GM19467 (cell line): ENCODE results near the gene APOBEC3G.

Experiments used
- ATAC-seq: cut with Tn5 transposase; IDR thresholded peaks from one replicate; pipeline ENCODE4 v1.9.1; 2021; ENCODE audit warnings: mild to moderate bottlenecking, moderate library complexity; ENCODE audit not compliant: unreplicated experiment

The APOBEC3G gene

DNA sequence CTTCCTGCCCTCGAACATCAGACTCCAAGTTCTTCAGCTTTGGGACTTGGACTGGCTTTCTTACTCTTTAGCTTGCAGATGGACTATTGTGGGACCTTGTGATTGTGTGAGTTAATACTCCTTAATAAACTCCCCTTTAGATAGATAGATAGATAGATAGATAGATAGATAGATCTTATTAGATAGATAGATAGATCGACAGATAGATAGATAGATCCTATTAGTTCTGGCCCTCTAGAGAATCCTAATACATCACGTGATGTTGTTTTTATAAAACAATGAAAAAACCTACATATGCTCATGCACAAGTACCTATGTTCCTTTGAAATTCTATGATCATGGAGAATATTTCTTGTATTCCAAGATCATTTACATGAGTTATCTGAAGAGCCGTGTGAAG, 43.9 kb downstream of the APOBEC3G start:
- ATAC-seq = no peak

DNA sequence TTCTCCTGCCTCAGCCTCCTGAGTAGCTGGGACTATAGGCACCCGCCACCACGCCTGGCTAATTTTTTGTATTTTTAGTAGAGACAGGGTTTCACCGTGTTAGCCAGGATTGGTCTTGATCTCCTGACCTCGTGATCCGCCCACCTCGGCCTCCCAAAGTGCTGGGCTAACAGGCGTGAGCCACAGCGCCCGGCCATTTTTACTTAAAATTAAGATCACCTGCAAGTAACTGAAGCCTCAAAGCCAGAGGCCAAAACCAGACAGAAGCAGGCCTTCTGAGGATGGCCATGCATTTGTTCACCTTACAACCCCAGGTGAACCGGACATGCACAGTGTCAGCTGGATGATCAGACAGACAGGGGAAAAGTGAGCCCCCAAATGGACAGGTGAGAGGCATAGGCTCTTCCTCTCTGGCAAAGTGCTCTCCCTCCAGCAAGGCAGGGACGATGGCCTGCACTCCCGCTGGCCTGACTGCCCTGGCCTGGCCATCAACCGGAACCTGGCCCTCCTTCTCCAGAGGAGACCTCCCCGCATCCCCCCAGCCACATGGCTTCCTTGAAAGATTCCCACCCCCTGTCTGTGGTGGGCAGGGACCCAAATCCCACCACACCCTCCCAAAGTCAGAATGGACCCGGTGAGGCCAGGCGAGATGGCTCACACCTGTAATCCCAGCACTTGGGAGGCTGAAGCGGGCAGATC, 45.8 kb downstream of the APOBEC3G start:
- no peak for ATAC-seq

DNA sequence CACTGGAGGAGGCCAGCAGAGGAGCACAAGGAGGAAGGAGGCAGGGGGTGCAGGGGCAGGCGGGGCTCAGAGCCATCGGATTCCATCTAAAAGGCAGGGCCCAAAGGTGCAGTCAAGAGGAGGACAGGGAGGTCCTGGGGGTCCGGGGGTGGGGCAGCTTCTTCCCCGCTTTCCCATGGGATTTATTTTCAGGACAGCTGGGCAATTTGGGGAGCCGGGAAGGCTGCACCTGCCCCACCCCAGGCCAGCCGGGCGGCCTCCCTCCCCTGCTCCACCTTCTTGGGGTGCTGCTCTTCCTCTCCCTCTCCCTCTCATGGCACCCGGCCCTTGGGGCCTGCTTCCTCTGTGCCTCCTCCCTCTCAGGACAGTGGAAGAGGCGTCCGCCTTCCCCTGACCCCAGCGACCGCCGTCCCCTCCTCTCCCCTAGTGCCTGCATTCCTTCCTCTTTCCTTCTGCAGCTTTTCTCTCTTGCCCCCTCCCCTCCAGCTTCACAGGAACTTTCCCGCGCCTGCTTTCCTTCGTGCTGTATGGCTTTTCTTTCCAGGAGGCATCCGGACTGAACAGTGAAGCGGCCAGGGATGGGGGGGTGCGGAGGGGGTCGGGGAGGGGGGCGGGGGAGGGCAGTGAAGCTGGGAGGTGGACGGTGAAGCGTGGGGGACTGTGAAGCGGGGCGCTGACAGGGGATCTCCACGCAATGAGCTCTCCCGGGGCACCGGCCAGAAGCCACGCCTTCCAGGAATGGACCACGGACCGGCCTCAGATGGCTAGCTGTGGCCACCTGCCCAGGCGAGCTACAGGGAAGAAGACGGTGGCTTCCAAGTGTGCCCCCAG, 46.9 kb downstream of the APOBEC3G start:
- no peak for ATAC-seq

DNA sequence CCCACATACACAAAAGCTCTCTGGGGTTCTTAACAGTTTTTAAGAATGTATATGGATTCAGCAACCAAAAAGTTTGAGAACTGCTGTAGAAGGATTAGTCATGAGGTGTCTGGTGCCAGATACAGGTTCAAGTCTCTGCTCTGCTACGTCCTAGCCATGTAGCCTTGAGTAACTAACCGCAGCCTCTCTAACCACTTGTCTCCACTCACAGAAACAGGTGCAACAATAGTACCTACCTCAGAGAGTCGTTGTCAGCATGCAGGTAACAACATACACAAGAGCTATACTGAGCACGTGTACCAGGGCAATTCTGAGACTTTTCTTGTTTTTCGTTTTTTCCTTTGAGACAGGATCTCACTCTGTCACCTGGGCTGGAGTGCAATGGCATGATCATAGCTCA, 48.5 kb downstream of the APOBEC3G start:
- no peak for ATAC-seq

DNA sequence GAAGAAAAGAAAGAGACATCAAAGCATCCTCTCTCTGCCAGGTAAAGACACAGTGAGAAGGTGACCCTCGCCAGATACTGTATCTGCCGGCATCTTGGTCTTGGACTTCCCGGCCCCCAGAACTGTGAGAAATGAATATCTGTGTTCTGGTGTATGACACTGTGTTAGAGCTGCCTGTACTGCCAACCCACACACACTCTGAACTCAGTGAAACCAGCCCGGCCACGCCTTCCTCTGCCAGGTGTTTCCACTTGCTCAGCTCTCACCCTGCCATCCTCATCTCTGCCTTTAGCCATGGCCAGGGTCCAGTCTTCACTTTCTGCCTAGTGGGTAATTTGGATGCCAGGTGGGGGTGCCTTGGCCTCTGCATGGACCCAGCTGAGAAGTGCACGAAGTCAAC, 51.4 kb downstream of the APOBEC3G start:
- ATAC-seq = no peak

DNA sequence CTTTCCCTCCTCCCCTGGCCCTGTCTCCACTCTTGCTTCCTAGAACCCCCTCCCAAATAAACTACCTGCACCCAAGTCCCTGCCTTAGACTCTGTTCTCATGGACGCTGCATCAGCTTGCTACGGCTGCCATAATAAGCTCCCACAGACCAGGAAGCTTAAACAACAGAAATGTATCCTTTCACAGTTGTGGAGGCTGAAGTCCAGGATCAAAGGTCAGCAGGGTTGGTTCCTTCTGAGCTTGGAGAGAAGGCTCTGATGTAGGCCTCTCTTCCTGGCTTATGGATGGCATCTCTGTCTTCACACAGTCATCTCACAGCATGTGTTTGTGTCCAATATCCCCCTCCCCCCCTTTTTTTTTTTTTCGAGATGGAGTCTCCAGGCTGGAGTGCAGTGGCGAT, 52.0 kb downstream of the APOBEC3G start:
- ATAC-seq = no peak

DNA sequence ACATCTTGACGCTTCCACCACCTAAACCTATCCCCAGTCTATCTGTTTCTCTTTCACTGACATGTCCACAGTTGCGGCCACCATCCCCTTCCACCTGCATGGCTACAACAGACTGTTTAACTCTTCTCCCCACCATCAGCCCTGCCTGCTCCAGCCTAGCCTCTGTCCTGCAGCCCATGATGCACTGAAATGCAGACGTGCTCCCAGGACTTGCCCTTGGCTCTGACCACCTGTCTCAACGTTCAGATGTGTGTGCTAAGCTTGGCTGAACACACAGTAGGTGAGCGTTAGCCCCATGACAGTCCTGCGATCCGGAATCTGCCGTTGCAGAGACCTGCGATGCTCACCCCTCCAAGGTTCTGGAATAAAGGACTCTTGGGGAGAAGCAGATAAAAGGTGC, 52.7 kb downstream of the APOBEC3G start:
- ATAC-seq = no peak

DNA sequence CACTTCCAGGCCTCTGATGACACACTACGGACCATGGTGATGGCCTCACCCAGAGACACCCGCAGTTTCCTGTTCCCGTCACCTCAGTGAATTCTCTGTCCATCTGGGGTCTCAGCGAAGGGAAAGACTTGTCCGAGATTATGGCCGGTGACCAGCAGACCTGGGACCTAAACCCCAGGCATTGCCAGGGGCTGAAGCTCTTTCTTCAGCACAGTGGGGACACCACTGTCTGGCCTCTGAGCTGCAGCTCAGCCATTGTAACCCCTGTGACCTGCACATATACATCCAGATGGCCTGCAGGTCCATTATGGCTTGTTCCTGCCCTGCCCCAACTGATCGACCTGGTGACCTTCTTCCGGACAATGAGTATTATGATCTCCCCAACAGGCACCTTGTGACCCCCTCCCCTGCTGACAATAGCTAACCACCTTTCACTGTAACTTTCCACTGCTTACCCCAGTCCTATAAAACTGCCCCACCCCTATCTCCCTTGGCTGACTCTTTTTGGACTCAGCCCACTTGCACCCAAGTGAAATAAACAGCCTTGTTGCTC, 53.2 kb downstream of the APOBEC3G start:
- ATAC-seq = no peak

DNA sequence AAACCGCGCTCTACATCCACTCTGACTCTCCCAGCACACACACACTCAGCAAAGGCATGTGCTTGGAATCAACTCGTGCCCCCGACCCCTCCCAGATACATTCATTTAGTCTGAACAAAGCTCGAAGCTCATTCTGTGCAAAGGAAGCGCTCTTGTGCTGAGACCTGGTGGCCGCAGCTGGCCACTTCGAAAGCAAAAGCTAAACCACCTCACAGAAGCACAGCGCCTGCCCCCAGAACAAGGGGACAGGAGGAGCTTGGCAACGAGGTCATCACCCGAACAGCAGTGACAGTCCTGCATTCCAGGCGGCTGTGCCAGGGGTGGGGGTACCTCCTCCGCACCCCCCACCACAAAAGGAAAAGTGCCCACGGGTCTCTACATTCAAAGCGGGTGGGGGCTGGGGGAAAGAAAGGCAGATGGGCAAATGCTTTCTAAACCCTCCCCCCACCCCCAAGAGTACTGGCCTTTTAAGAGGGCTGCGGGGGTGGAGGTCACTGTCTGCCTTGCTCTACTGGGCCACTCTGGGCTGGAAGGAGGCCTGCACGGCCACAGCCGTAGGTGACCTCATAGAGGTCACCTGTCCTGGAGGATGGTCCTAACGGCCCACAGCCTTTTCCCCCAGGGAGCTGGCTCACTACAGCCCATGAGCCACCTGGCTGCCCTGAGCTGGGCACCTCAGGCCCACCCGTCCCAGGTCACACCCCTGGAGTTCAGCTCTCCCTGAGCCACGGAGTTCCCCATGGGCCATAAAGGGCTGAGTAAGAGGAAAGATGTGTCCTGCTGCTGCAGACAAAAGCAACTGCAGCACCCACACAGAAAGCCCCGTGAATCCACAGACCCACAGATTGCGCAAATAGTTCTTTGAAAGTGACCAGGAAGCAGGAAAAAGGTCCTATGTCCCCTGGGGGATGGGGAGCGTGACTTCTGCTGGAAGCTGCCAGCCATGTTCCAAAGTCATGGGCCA, 54.1 kb downstream of the APOBEC3G start:
- no peak for ATAC-seq

DNA sequence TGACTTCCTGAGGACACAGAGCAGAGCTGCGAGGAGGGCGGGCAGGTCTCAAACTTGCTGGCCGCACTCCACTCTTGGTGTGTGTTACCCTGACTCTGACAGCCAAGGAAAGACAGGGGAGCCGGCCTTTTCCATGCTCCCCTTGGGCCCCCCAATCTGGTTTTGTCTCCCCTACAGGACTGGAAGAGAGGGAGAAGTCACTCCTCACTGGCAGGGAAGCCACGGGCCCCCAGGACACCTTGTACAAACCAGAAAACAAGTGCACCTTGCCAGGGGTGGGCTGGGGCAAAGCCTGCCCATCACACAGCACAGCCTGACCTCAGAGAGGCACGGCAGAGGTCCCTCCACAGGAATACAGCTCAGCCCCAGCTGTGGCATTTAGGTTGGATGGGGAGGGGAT, 55.2 kb downstream of the APOBEC3G start:
- no peak for ATAC-seq

DNA sequence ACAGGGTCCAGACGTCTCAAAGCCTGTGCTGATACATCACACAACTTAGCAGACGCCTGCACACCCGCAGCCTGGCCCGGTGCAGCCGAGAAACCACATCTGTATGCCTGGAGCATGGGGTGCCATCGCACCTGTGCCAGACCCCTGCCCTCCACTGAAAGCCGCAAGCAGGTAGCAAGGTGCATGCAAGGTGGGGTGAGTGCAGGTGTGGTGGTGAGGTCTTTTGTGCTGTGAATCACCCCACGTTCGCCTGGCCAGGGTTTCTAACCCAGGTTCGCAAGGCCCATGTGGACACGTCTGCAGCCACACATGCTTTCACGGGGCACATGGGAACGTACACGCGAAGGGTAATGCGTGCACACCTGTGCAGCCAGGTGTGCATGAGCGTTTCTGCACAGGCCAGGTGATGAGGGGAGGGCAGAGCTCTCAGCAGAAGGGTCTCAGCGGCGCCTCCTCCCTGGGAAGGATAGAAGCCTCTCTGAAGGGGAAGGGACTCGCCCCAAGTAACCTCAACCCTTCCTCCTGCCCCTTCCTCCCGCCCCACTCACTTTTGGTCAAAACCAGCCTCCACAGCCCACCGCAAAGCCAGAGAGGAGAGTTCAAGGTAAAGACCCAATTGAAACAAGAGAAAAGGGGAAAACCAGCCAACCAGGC, 55.9 kb downstream of the APOBEC3G start:
- no peak for ATAC-seq

DNA sequence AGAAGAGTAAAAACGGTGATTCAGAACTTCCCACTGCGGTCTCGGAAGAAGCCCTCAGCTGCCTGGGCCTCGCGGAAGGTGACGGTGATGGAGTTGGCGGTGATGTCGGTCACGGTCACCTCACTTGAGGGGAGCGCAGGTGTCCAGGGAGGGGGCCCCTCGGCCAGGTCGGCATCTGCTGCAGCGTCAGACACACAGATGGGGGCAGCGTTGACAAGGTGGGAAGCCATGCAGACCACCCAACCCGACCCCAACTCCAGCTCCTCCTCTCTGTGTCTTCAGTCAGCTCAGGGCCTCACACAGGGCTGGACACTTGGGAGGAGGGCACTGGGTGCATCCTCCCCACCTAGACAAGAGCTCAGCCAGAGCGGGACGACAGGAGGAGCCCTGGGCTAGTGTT, 56.8 kb downstream of the APOBEC3G start:
- no peak for ATAC-seq

DNA sequence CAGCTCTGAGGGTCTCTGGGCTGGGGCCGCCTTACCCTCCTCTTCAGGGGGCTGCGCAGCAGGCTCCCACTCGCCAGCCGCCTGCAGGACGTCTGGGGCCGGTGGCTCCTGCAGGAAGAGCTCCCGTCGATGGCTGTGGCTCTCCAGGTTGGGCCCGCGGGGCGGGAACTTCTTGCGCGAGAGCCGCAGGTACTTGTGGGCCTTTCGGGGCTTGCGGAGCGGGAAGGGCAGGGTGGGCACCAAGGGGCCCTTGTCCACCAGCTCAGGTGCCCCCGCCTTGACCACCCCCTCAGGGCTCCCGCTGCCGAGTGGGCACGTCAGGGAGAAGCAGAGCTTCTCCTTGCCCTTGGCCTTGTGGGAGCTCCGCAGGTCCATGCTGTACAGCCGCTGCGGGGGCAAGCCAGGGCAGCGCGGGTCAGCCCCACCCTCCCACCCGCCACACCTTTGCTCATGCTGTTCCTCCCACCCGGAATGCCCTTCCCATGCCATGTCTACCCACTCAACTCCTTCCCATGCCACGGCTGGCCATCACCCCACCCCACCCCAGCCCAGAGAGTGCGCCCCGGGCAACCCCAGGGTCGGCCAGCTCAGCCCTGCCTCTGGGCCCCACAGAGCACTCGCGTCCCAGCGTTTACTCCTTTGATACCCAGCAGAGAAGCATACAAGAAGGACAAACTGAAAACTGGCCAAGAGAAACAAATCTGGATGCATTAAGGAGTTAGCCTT, 57.5 kb downstream of the APOBEC3G start:
- ATAC-seq = no peak

DNA sequence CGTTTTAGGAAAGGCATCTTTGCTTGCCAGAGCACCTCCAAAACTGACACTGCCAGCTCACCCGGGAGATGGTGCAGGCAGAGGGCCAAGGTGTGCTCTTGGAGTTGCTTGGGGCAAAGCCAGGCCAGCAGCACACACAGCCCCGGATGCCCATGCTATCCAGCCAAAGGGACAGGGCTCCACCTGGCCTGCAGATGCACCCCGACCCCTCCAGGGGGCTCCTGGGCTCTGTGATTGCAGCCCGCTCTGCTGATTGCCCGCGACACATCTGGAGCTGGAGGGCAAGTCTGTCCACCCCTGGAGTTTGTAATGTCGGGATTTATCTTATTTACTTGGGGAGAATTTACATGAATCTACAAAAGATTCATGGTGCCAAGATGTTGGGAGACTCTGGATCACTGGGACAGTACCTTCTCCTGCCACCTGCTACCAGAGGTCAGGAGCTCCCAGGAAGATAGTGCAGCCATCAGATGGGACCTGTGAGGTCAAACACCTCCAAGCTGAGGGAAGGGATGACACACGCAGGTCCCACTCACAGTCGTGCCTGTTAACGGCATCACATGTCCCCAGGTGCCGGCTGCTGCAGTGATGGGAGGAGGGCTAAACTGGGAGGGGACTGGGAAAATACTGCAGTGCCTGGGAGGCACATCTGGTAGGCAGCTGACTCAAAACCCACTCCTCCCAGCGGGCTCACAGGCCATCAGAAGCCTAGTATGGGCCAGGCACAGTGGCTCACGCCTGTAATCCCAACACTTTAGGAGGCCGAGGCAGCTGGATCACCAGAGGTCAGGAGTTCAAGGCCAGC, 58.2 kb downstream of the APOBEC3G start:
- ATAC-seq = no peak

DNA sequence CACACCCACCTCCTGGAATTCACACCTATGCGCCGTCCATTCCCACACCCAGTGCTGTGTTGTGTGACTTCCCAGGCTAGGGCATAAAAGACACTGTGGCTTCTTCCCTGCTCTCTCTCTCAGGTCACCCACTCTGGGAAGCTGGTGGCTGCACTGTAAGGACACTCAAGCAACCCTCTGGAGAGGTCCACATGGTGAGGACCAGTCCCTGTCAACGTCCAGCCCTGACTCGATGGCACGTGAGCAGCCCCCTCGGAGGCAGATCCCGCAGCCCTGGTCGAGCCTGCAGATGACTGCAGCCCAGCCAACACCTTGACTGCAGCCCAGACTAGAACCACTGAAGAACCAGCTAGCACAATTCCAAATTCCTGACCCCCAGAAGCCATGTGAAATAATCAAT, 59.2 kb downstream of the APOBEC3G start:
- ATAC-seq = no peak
